Activated naive CD4-positive, alpha-beta T cell (primary cell): ENCODE data around the gene DICER1.

Experiments used
- DNase-seq, 4 experiments: peaks; one replicate each; lab custom pipeline; 2025; lab: John Stamatoyannopoulos, UW

The DICER1 gene

DNA sequence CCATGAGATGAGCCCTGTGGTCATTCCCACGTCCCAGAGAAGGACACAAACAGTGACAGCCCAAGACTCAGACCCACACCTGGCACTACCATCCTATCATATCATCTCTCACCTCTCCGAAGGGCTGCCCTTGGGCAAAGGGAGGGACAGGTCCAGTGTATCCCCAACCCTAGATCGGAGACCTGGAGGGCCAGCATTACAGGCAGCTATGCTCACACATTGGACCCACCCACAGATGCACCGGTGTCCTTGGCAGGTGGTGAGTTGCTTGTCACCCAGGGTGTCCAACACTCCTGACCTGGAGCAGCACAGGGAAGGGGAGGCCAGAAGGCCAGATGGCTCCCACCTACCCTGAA is 117.4 kb downstream of the DICER1 start:
- no peak for DNase-seq

DNA sequence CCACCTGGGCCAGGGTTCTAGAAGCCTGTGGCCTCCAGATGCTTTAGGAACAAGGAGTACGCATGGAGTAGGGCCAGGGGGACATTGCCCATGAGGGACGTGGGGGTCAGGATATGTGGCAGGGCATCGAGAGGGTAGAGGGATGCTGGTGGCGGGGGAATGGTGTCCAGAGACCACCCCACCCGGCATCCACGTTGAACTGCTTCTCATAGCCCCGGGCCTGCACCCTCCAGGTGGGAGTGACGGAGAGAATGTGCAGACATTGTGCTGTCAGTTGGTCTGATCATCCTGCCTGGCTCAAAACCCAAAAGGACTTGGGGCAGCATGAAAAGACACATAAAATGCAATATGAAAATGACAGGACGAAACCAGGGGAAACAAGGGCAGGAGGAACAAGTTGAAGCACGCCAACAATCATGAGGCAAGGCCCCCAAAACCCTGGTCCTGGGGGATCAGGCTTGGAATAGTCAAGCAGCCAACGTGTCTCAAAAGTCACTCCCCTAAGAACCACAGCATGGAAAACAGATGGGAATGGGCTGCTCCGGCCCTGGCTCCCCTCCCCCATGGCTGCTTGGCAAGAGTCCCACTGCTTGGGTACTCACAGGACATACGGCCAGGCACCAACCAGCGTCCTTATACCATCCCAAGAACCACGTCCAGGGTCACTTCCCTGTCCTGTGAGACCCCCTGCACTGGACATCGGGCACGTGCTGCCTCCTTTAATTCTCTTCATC is 117.9 kb downstream of the DICER1 start:
- DNase-seq, result no peak

DNA sequence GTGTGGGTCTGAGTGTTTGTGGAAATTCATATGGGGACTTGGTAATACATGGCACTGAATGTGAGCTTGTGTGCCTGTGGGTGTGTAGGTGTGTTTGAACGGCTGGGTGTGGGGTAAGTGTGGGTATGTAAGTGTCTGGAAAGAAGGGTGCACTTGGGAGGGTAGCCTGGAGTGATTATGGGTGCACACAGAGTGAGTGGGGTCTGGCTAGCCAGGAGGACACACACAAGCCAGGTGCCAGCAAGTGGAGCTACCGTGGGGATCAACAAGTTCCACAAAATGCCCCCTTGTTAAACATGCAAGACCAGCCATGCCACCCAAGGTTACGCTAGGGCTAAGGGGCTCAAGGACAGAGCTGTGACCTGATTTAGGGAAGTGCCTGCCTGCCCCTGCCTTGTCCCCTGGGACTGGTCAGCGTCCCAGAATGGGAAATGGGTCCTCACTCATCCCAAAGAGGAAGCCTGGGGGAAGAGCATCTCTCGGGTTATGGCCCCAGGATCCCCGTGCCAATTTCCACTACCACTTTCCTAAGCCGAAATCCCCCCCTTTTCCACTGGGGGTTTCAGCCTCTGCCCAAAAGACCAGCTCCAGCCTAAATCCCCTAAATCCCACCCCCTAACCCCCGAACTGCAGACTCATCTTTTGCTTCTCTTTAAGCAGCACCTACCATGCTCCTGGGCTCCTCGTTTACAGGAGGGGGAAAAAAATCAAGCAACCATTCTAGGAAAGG is 118.6 kb downstream of the DICER1 start:
- no peak for DNase-seq

DNA sequence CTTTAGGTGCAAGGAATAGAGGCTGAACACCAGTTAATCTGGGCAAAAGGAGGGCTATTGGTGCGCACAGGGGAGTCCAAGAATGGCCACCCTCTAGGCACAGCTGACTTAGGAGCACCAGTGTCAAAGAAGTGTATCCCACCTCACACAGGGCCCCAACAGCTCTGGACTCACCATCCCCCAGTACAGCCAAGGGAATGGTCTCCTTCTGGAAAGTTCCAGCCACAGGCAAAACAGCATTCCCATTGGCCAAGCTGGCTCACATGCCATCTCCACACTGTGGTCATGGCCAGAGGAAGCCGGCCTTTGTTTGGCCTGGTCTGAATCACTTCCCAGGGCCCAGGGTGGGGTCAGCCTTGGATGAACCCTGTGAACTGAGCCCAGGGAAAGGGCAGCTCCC is 120.1 kb downstream of the DICER1 start:
- DNase-seq, result no peak
